Ramos (cell line): Measurements from ENCODE around the gene SLC2A3.

Experiments
- in situ Hi-C: fragments of 300-500 bp; cut with MboI; formaldehyde crosslinking; loops from one replicate; pipeline ENCODE4 v1.14.3; 2022; ENCODE audit warnings: low sequenced_read_pairs; ENCODE audit not compliant: unreplicated experiment

Gene SLC2A3

GRCh38 chr12:7870335-7870734 lies 65.7 kb downstream of the SLC2A3 start:
- in situ Hi-C loops, result no loop called here
